Stimulated activated CD4-positive, alpha-beta T cell treated with anti-CD3 and anti-CD28 coated beads, Interleukin-2, amount 100 ng/mL, for 48 hours (primary cell): ENCODE results near the gene PKNOX2.
"Not testable (repeated sequence)": the region's sequence is repeated elsewhere in the genome, so short reads cannot be mapped to it uniquely, and the experiment has no call there.

Experiments
- DNase-seq, 2 donors: peaks; one replicate each; pipeline ENCODE4 v3.0.0-alpha.2; 2020

Gene PKNOX2

DNA sequence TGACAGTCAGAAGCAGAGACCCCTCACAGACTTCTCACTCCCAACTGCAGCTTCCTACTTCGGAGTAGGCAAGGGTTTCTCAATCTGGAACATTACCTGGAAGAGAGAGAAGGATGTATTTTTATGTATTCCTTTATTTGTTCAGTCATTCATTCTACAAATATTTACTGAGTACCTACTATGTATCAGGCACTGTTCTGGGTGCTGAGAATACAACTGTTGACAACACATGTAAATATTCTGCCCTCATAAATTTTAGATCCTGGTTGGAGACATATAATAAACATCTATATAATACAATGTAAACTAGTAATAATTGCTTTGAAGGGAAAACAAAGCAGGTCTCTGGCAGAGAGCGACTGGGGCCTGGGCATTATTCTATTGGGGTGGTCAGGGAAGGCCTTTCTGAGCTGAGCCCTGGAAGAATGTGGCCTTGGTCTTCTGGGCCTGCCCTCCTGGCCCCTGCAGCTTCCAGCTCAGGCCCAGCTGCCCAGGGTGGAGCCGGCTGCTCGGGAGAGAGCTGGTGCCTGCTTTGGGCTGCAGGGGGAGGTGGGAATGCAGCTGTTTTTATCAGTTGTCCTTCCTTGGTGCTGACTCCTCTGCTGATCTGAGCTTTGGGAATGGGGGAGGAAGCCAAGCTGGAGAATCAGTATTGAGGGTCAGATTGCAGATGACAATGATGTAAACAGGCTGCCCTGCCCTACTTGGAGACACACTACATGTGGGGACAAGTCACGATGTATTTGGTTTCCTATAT, 46.8 kb downstream of the PKNOX2 start:
- no peak for DNase-seq

GRCh38 chr11:125211948-125212340, 47.4 kb downstream of the PKNOX2 start:
- no peak for DNase-seq

DNA sequence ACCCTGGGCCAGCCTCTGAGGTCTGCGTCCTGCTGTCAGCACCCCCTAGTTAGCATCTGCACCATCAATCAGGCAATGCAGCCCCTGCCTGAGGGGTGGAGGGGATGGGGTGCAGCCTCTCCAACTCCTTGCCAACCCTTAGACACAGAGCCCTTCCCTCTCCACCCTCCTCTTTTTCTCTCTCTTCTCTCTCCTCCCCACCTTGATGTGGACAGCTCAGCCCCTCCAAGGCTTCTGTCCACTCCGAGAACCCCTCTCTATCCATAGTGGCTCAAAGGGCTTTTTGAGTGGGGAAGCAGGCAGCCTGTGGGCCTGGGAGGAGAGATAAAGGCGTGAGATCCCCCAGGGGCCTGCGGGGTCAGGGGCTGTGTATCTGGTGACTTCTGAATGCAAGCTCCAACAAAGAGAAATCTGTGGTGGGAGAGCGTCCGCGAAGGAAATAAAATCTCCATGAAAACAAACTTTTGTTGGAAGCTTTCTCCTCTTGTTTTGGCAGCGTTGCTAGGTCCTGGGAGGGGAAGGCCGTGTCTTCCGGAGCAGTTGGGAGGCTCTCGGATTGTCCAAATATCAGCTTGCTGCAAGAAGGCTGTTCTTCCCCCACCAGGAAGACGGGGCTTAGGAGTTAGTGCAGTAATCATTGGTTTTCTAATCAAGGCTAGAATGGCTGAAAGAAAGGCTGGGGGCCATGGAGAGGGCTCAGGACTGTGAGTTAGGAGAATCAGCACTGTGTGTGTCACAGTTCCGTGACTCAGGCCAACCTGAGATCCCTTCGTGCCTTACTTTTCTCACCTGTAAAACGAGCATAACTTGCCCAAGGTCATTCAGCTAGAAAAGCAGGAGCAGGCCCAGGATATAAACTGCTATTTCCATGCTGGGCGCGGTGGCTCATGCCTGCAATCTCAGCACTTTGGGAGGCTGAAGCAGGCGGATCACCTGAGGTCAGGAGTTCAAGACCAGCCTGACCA, 50.3 kb downstream of the PKNOX2 start:
- DNase-seq = no peak

- no peak for DNase-seq
Measured at GRCh38 chr11:125215976-125216375, 51.4 kb downstream of the PKNOX2 start.

DNA sequence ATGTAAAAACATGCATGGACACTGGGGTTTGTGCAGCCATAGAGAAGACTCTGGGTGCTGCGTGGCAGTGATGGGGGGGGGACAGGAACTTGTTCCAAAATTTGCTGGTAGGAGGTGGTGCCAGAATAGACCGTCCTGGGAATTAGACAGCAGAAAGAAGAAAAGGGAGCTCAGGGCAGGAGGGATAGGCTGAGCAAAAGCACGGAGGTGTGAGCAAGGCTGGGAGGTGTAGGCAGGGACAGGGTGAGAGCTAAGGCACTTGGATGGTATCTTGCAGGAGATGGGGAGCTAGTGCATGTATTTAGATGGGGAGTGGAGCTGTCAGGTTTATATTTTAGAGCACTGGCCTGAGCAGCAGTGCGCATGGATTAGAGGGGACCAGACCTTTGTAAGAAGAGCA, 53.8 kb downstream of the PKNOX2 start:
- no peak for DNase-seq

GRCh38 chr11:125221461-125221860, 56.9 kb downstream of the PKNOX2 start:
- no peak for DNase-seq

DNA sequence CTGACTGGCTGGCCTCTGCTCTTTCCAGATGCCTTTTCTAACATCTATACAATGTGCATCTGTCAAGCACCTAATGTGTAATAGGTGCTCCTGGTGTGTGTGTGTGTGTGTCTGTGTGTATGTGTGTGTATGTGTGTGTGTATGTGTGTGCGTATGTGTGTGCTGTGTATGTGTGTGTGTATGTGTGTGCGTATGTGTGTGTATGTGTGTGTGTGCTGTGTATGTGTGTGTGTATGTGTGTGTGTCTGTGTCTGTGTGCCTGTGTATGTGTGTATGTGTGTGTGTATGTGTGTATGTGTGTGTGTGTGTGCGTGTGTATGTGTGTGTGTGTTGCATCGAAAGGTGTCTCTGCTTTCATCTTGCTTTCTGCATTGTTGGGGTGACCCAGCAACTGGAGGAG, 57.9 kb downstream of the PKNOX2 start:
- DNase-seq = no peak

DNA sequence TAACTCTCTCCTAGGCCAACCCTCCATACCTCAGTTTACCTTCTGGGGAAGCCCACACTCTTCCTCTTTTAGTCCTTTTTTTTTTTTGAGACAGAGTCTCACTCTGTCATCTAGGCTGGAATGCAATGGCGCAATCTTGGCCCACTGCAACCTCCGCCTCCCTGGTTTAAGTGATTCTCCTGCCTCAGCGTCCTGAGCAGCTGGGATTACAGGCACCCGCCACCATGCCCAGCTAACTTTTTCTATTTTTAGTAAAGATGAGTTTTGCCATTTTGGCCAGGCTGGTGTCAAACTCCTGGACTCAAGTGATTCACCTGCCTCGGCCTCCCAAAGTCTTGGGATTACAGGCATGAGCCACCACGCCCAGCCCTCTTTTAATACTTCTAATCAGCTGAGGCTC, 58.6 kb downstream of the PKNOX2 start:
- DNase-seq = not testable (repeated sequence)

GRCh38 chr11:125223901-125224361, 59.4 kb downstream of the PKNOX2 start:
- DNase-seq = no peak

DNA sequence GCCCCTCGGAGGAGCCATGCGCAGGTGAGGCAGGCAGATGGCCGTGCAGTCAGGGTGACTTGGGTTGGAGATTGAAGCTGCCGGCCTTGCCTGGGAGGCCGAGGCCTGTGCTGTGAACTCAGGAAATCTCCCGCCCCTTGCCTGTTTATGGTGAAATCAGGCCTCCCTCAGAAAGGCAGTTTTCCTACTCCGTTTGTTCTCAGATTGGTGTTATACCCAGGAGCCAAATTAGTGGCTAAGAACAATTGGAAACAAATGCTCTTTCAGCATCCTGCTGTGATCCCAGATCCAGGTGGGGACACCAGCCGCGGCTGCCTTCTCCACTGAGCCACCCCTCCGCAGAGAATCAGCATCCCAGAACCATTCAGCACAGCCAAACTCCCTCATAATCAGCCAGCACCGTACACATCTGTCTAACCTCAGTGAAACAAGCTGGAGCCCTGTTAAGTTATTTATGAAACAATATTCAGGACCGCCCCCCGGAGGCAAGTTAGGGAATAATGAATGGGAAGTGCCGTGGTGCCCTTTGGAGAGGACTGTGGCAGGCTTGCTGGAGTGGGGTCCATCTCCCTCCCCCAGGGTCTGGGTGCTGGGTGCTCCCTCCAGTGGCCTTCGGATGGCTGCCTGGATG, 60.0 kb downstream of the PKNOX2 start:
- no peak for DNase-seq

GRCh38 chr11:125225401-125225800, 60.9 kb downstream of the PKNOX2 start:
- DNase-seq = no peak

GRCh38 chr11:125226031-125226430, 61.5 kb downstream of the PKNOX2 start:
- no peak for DNase-seq

- DNase-seq = no peak
Measured at GRCh38 chr11:125226706-125227105, 62.2 kb downstream of the PKNOX2 start.

- DNase-seq = no peak
Measured at GRCh38 chr11:125227151-125227550, 62.6 kb downstream of the PKNOX2 start.

- no peak for DNase-seq
Measured at GRCh38 chr11:125228445-125228844, 63.9 kb downstream of the PKNOX2 start.

DNA sequence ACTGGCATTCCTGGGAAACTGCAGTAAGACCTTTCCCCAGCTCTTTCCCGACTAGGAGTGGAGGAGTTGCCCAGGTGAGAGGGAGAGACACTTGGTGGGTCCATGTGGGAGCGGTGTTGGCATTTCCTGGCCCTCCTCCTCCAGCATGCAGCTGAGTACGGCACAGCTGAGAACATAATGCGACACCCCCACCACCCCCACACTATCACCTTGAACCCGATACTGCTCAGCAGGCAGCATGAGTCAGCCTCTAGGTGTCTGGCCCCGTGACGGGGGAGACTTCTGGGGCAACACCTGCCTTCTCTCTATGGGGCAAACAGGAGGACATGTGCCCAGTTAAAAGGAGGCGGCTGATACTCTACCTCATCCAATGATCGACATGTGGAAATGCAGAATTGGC, 64.4 kb downstream of the PKNOX2 start:
- no peak for DNase-seq

DNA sequence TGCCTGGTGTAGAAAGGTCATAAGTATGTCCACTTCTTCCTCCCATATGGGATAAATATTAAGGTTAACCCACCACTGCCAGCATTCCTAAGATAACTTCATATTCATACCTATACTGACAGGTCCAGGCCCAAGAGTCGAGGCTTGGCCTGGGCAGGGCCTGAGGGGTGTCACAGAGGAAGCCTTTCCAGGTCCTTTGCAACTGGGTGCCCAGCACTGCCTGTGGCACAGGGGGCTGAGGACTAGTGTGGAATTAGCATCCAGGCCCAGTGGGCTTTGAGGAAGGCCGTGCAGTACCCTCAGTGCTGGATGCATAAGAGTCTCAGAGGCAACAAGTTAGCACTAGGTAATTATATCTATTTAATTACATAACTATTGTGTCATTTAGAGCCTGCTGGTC, 65.4 kb downstream of the PKNOX2 start:
- no peak for DNase-seq

DNA sequence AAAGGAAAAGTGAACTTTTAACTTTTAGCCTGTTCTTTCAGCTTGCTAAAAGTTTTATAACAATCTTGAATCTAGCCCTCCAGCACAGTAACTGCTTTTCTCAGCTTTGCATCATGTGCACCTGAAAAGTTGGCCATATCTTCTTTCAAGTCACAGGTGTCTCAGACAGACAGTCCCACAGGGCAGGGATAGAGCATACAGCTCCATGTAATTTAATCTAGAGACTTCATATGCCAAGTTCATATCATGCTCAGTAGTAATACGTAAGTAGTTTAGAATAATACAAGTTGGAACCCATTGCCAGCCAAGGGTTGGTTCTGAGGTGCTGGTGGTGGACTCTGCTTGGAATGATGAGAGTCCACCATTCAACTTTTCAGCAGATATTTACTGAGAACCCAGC, 68.6 kb downstream of the PKNOX2 start:
- DNase-seq = no peak

DNA sequence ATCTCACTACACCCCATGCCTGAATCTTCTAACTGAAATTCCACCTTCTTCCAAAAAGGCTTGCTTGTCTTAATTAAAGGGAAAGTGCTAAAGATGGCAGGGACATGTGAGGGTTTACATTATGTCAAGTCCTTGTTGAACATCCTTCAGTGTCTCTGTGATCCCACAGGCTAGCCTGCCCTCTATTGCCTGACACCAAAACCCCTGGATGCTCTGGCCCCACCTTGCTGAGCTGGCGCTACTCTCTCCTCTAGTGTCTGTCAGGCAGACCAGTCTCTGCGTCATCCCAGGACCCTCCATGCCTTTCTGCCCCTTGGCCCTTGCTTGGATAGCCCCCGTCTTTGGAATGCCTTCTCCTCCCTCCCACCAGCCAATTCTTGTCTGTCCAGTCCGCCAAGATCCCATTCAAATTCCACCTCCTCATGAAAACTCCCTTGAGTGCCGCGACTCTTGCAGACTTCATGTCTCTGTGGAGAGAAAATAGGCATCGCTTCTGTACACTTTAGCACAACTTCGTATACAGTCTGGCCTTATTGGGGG, 69.3 kb downstream of the PKNOX2 start:
- no peak for DNase-seq

- no peak for DNase-seq
Measured at GRCh38 chr11:125235071-125235471, 70.5 kb downstream of the PKNOX2 start.

- no peak for DNase-seq
Measured at GRCh38 chr11:125236072-125236825, 71.7 kb downstream of the PKNOX2 start.
